Mesenchymal stem cell (in vitro differentiated cells and primary cell): ENCODE results near the gene E2F4.

Experiments used
- DNase-seq: peaks from one replicate; pipeline ENCODE4 v3.0.0-alpha.2; 2013
- H2AFZ ChIP-seq: one replicate; pipeline ENCODE4 v1.6.1; 2013; ENCODE audit warnings: low read depth, mild to moderate bottlenecking, control low read depth, inconsistent platforms, low read length, moderate library complexity
- H2AK5ac ChIP-seq: 2 replicates; pipeline ENCODE4 v1.6.1; 2013; ENCODE audit warnings: low read length, moderate library complexity, mild to moderate bottlenecking, inconsistent platforms; ENCODE audit not compliant: severe bottlenecking
- H2BK120ac ChIP-seq: one replicate; pipeline ENCODE4 v1.6.1; 2013; ENCODE audit warnings: low read depth, mild to moderate bottlenecking, inconsistent platforms, low read length, moderate library complexity
- H2BK12ac ChIP-seq, 2 experiments: one replicate each; pipeline ENCODE4 v1.6.1; 2013; ENCODE audit warnings: inconsistent platforms in 2 of 2, low read length in 2 of 2, mild to moderate bottlenecking in 2 of 2, moderate library complexity in 2 of 2, control low read depth in 1 of 2
- H2BK15ac ChIP-seq: one replicate; pipeline ENCODE4 v1.6.1; 2013; ENCODE audit warnings: mild to moderate bottlenecking, low read depth, inconsistent platforms; ENCODE audit not compliant: poor library complexity, severe bottlenecking
- H2BK5ac ChIP-seq: 2 replicates; pipeline ENCODE4 v1.6.1; 2013; ENCODE audit warnings: low read depth, mild to moderate bottlenecking, low read length, control low read depth, inconsistent platforms; ENCODE audit not compliant: poor library complexity, severe bottlenecking
- H3K14ac ChIP-seq, 2 experiments: one replicate each; pipeline ENCODE4 v1.6.1; 2013; ENCODE audit warnings: inconsistent platforms in 2 of 2, low read length in 2 of 2, control low read depth in 1 of 2, mild to moderate bottlenecking in 1 of 2, moderate library complexity in 1 of 2
- H3K18ac ChIP-seq, 2 experiments: one replicate each; pipeline ENCODE4 v1.6.1; 2013; ENCODE audit warnings: inconsistent platforms in 2 of 2, low read length in 2 of 2, control low read depth in 1 of 2, low read depth in 1 of 2, mild to moderate bottlenecking in 1 of 2
- H3K23ac ChIP-seq, 2 experiments: one replicate each; pipeline ENCODE4 v1.6.1; 2013; ENCODE audit warnings: inconsistent platforms in 2 of 2, low read length in 2 of 2, mild to moderate bottlenecking in 2 of 2, moderate library complexity in 2 of 2, control low read depth in 1 of 2
- H3K27ac ChIP-seq: 2 replicates; pipeline ENCODE4 v1.5.1; 2013; ENCODE audit warnings: mild to moderate bottlenecking, moderate library complexity, low read length, control low read depth, inconsistent platforms; ENCODE audit not compliant: poor library complexity, severe bottlenecking
- H3K27me3 ChIP-seq, 2 experiments: 2 replicates each; pipeline versions ENCODE4 v1.6.1 to v1.7.0; 2013; ENCODE audit warnings: low read length in 2 of 2, mild to moderate bottlenecking in 2 of 2, moderate library complexity in 2 of 2, control low read depth in 1 of 2, inconsistent platforms in 1 of 2; ENCODE audit not compliant: control insufficient read depth in 1 of 2, insufficient read depth in 1 of 2
- H3K36me3 ChIP-seq, 2 experiments: 2 replicates each; pipeline versions ENCODE4 v1.6.1 to v1.7.0; 2013; ENCODE audit warnings: low read length in 2 of 2, control low read depth in 1 of 2, inconsistent platforms in 1 of 2, low read depth in 1 of 2, mild to moderate bottlenecking in 1 of 2; ENCODE audit not compliant: insufficient read depth in 2 of 2, control insufficient read depth in 1 of 2
- H3K4ac ChIP-seq, 2 experiments: one replicate each; pipeline ENCODE4 v1.6.1; 2013; ENCODE audit warnings: inconsistent platforms in 2 of 2, low read length in 2 of 2, mild to moderate bottlenecking in 2 of 2, moderate library complexity in 2 of 2, control low read depth in 1 of 2, low read depth in 1 of 2
- H3K4me1 ChIP-seq: 2 replicates; pipeline ENCODE4 v1.6.1; 2013; ENCODE audit warnings: low read depth, low read length, control low read depth; ENCODE audit not compliant: control insufficient read depth, insufficient read depth
- H3K4me2 ChIP-seq: 2 replicates; pipeline ENCODE4 v1.6.1; 2013; ENCODE audit warnings: low read length, mild to moderate bottlenecking, inconsistent platforms; ENCODE audit not compliant: poor library complexity, severe bottlenecking
- H3K4me3 ChIP-seq, 2 experiments: 2 replicates each; pipeline versions ENCODE4 v1.5.1 to v1.7.0; 2013; ENCODE audit warnings: low read length in 2 of 2, mild to moderate bottlenecking in 2 of 2, control low read depth in 1 of 2, low read depth in 1 of 2; ENCODE audit not compliant: insufficient read depth in 1 of 2
- H3K79me1 ChIP-seq: replicated peaks from 2 replicates; pipeline ENCODE4 v1.6.1; 2013; ENCODE audit warnings: mild to moderate bottlenecking, control low read depth, low read length, inconsistent platforms; ENCODE audit not compliant: poor library complexity, severe bottlenecking
- H3K9ac ChIP-seq: 2 replicates; pipeline ENCODE4 v1.7.0; 2013; ENCODE audit warnings: mild to moderate bottlenecking, low read length, moderate library complexity
- H3K9me3 ChIP-seq: 2 replicates; pipeline ENCODE4 v1.7.0; 2013; ENCODE audit warnings: mild to moderate bottlenecking, low read length; ENCODE audit not compliant: control insufficient read depth
- H4K8ac ChIP-seq: one replicate; pipeline ENCODE4 v1.6.1; 2013; ENCODE audit warnings: inconsistent platforms, mild to moderate bottlenecking, low read length, moderate library complexity
- H4K91ac ChIP-seq: one replicate; pipeline ENCODE4 v1.6.1; 2013; ENCODE audit warnings: mild to moderate bottlenecking, low read length, inconsistent platforms
- WGBS: methylation state at CpG from one replicate; pipeline ENCODE4 v1.1.7; 2013; ENCODE audit warnings: mixed read lengths; 5-methylcytosine and 5-hydroxymethylcytosine counted together

The E2F4 gene

GRCh38 chr16:67202956-67203493 is 11.1 kb downstream of the E2F4 start:
- 95% methylated on average over 23 of the region's 23 CpGs for WGBS

GRCh38 chr16:67204076-67204475 is 12.1 kb downstream of the E2F4 start:
- Histone ChIP-seq H3K27ac (no peak overlapping the region), H2BK120ac (no peak overlapping the region), H3K4me1 (peaks cover 25% of the 10 kb centered on the region), H2AK5ac (no peak overlapping the region), H2AFZ (no peak overlapping the region), H3K27me3 (no peaks in the 10 kb centered on the region), H3K4me2 (no peak overlapping the region), H4K8ac (no peak overlapping the region), H2BK15ac (no peak overlapping the region), H2BK12ac (no peak overlapping the region), H3K36me3 (peaks cover 3 to 56% of the 10 kb centered on the region in 2 experiments), H3K14ac (no peak overlapping the region), H3K9me3 (no peaks in the 10 kb centered on the region), H3K18ac (no peak overlapping the region), H3K4ac (no peak overlapping the region), H3K4me3 (no peak overlapping the region), H3K9ac (no peak overlapping the region), H3K79me1 (peaks cover 7% of the 10 kb centered on the region), H4K91ac (no peak overlapping the region), H3K23ac (no peak overlapping the region), H2BK5ac (no peak overlapping the region)
- no peak for DNase-seq
- 94% methylated on average over 4 of the region's 4 CpGs for WGBS

More at GRCh38 chr16:67202956-67203493, 11.1 kb downstream of the E2F4 start:
- no peak overlapping the region for H3K14ac ChIP-seq
- no peaks in the 10 kb centered on the region for H3K27me3 ChIP-seq
- no peak overlapping the region for H2BK12ac ChIP-seq
- H2BK5ac ChIP-seq = no peak overlapping the region
- no peak overlapping the region for H2AFZ ChIP-seq
- H4K91ac ChIP-seq = no peak overlapping the region
- H4K8ac ChIP-seq = no peak overlapping the region
- no peak overlapping the region for H3K9ac ChIP-seq
- H2AK5ac ChIP-seq = no peak overlapping the region
- H3K23ac ChIP-seq = no peak overlapping the region
- H3K36me3 ChIP-seq = peaks cover 11 to 65% of the 10 kb centered on the region in 2 experiments
- no peak overlapping the region for H3K27ac ChIP-seq
- H3K4me3 ChIP-seq = no peak overlapping the region
- H3K18ac ChIP-seq = no peak overlapping the region
- H3K9me3 ChIP-seq = no peaks in the 10 kb centered on the region
- no peak overlapping the region for H2BK120ac ChIP-seq
- H3K4me1 ChIP-seq = peaks cover 27% of the 10 kb centered on the region
- H3K79me1 ChIP-seq = peaks cover 9% of the 10 kb centered on the region
- no peak overlapping the region for H2BK15ac ChIP-seq
- no peak overlapping the region for H3K4ac ChIP-seq
- H3K4me2 ChIP-seq = no peak overlapping the region
- no peak for DNase-seq

GRCh38 chr16:67206129-67206837 is 14.3 kb downstream of the E2F4 start:
- Histone ChIP-seq H3K4ac (no peak overlapping the region), H3K9ac (no peak overlapping the region), H3K18ac (no peak overlapping the region), H4K8ac (no peak overlapping the region), H3K14ac (no peak overlapping the region), H3K23ac (no peak overlapping the region), H3K4me1 (peaks cover 23% of the 10 kb centered on the region), H2AFZ (no peak overlapping the region), H3K36me3 (peaks cover 16 to 50% of the 10 kb centered on the region in 2 experiments), H3K4me3 (no peak overlapping the region), H2AK5ac (no peak overlapping the region), H2BK120ac (no peak overlapping the region), H3K79me1 (peaks cover 1% of the 10 kb centered on the region), H3K27ac (no peak overlapping the region), H4K91ac (no peak overlapping the region), H3K9me3 (no peaks in the 10 kb centered on the region), H2BK5ac (no peak overlapping the region), H3K27me3 (no peaks in the 10 kb centered on the region), H2BK12ac (no peak overlapping the region), H3K4me2 (no peak overlapping the region), H2BK15ac (no peak overlapping the region)
- 97% methylated on average over 8 of the region's 8 CpGs for WGBS
- DNase-seq = no peak

- H3K4ac ChIP-seq = no peak overlapping the region
- H2BK12ac ChIP-seq = no peak overlapping the region
- no peak overlapping the region for H2AFZ ChIP-seq
- no peak overlapping the region for H3K14ac ChIP-seq
- no peak overlapping the region for H3K18ac ChIP-seq
- H4K8ac ChIP-seq = peak overlapping the region; percentile 5
- H4K91ac ChIP-seq = no peak overlapping the region
- no peaks in the 10 kb centered on the region for H3K9me3 ChIP-seq
- H2BK120ac ChIP-seq = no peak overlapping the region
- H2AK5ac ChIP-seq = no peak overlapping the region
- no peak overlapping the region for H3K23ac ChIP-seq
- no peaks in the 10 kb centered on the region for H3K27me3 ChIP-seq
- no peak overlapping the region for H3K4me3 ChIP-seq
- no peak overlapping the region for H2BK5ac ChIP-seq
- peaks cover 19 to 44% of the 10 kb centered on the region in 2 experiments for H3K36me3 ChIP-seq
- WGBS = 91% methylated on average over 3 of the region's 3 CpGs
- no peak overlapping the region for H2BK15ac ChIP-seq
- H3K4me1 ChIP-seq = peaks cover 23% of the 10 kb centered on the region
- DNase-seq = no peak
- H3K4me2 ChIP-seq = no peak overlapping the region
- H3K27ac ChIP-seq = no peak overlapping the region
- no peaks in the 10 kb centered on the region for H3K79me1 ChIP-seq
- no peak overlapping the region for H3K9ac ChIP-seq
Measured at GRCh38 chr16:67206838-67207248, 14.9 kb downstream of the E2F4 start.
